Lower lobe of right lung (tissue), 1 donor: ENCODE data around the gene RASGRP3. TPM values are rescaled to one million over a fixed set of nuclear protein-coding genes. Genes with fewer than 3 reads are reported as not detected.

ENCODE experiments used
- total RNA-seq: library from RNA; stranded (reverse); fragmentation: NEBNext Ultra II Directional; extraction: Animal tissue kit (Norgen Biotek cat#: 25700); gene quantifications from one replicate; pipeline ENCODE4 v1.2.1, GENCODE V29; 2021
- donor health status: DM: no; HTN: yes; CAD: no; lungs with severe emphysema.

The RASGRP3 gene
- total RNA-seq, 1 donor from 2014 or later, result 13.7 TPM

Other genes starting within 250 kb of the RASGRP3 start
- gene FAM98A, start 122.7 kb downstream of the RASGRP3 start, total RNA-seq, result 40.4 TPM